OCI-LY3 (cell line): ENCODE measurements around the gene CREBBP.

Source experiments
- CTCF ChIP-seq: fragments of 200-600, 300-600 bp; sonication (generic); IDR thresholded peaks from 2 replicates; pipeline ENCODE4 v1.5.1; 2014; ENCODE audit warnings: antibody characterized with exemption, low read length, low read depth
- EZH2phosphoT487 ChIP-seq: fragments of 200-600 bp; shearing (Covaris generic); IDR thresholded peaks from 2 replicates; pipeline ENCODE4 v1.6.1; 2018; ENCODE audit warnings: antibody characterized with exemption, mixed run types, low read depth

GRCh38 chr16:3836641-3837040, 43.9 kb downstream of the CREBBP start:
- TF ChIP-seq CTCF, result no peak
- no peak for TF ChIP-seq EZH2phosphoT487
